ENCODE data around the gene ALDH3A2.

DNA sequence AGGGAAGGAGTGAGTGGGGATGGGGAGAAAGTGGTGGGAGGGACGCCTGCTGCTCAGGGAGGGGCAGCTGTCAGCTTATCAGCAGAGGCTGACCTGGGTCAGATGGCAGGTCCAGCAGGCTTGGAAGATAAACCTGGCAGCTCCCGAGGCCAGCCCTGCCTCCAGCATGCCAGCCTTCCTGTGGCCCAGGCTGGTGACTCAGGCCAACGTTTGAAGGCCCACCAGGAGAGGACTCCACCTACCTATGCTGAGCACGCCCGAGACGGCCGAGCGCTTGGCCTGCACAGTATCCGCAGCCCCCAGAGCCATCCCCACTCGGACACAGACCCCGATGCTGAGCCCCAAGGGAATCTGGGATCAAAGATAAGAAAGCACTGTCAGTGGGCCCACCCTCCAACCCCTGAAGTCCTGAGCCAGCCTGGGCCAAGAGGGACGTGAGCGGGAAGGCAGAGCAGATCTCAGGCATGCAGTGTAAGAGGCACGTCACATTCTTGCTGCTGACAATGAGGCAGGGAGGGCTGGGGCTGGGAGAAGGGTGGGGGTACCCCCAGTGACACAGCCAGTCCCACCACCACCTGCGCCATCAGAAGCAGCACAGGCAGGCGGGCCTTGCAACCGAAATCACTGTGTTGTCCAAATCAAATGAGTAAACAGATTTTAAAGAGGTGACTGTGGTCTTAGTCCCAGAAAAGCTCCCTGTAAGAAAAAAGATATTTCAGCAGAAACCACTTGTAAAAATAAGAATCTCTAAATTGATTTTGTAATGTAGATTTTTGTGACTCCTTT is 55.5 kb downstream of the ALDH3A2 start:
- TF ChIP-seq YY1 (IDR thresholded peaks at IDR 0.05; ENCODE audit: insufficient read depth, insufficient read length), result no peak
- no peak for TF ChIP-seq ZNF274 (IDR thresholded peaks at IDR 0.05; ENCODE audit: low read depth, low read length)
- TF ChIP-seq SUZ12 (IDR thresholded peaks at IDR 0.05; ENCODE audit: extremely low read depth, insufficient read depth, insufficient read length), result no peak
